Spleen (tissue), 7 donors: ENCODE data around the gene PRIMA1.

Experiments
- POLR2AphosphoS5 ChIP-seq, 3 donors: sonication (generic); formaldehyde crosslinking; IDR thresholded peaks; one replicate each; pipeline ENCODE4 v1.5.1; 2017; ENCODE audit warnings: antibody characterized with exemption in 3 of 3
- TF ChIP-seq, protein P1 (sequence below), 11 experiments: fragments of 200-600 bp in 7 of 11; fragments of 450-650 bp in 4 of 11; sonication (generic) in 4 of 11; IDR thresholded peaks in 8 of 11; conservative IDR thresholded peaks in 3 of 11; 1 replicate in 7 of 11; 2 replicates in 4 of 11; pipeline versions ENCODE4 v1.4.0 to v1.8.0; 2016 to 2021; ENCODE audit warnings: antibody characterized with exemption in 11 of 11, inconsistent platforms in 4 of 11, mild to moderate bottlenecking in 1 of 11
- donor health status: DM: no; HTN: no; CAD: no; lungs with moderate emphysema.
- donor health status: DM: no; HTN: no; CAD: no.
- donor health status: DM: no; HTN: no; CAD: no.

GRCh38 chr14:93757206-93757605 lies 31.1 kb downstream of the PRIMA1 start:
- TF ChIP-seq, protein P1, sequence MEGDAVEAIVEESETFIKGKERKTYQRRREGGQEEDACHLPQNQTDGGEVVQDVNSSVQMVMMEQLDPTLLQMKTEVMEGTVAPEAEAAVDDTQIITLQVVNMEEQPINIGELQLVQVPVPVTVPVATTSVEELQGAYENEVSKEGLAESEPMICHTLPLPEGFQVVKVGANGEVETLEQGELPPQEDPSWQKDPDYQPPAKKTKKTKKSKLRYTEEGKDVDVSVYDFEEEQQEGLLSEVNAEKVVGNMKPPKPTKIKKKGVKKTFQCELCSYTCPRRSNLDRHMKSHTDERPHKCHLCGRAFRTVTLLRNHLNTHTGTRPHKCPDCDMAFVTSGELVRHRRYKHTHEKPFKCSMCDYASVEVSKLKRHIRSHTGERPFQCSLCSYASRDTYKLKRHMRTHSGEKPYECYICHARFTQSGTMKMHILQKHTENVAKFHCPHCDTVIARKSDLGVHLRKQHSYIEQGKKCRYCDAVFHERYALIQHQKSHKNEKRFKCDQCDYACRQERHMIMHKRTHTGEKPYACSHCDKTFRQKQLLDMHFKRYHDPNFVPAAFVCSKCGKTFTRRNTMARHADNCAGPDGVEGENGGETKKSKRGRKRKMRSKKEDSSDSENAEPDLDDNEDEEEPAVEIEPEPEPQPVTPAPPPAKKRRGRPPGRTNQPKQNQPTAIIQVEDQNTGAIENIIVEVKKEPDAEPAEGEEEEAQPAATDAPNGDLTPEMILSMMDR (IDR thresholded peaks at IDR 0.05 in 8 of 11, conservative IDR thresholded peaks at IDR 0.05 in 3 of 11): no peak
- TF ChIP-seq POLR2AphosphoS5 (IDR thresholded peaks at IDR 0.05): no peak
